PC-3 (cell line): Measurements from ENCODE around the gene HDLBP. TPM values are rescaled to one million over a fixed set of nuclear protein-coding genes. Genes with fewer than 3 reads are reported as not detected.

Experiments
- ATAC-seq: fragments of 200-7000 bp; cut with Tn5 transposase; 2 replicates; pipeline ENCODE4 v1.9.1; 2020; ENCODE audit warnings: mild to moderate bottlenecking, moderate library complexity
- BruUV-seq: library from RNA; stranded (reverse); fragments of 400-500 nt; replicated peaks from 2 replicates; lab custom pipeline; 2021; lab: Mats Ljungman, UMichigan
- CTCF ChIA-PET: fragments of 300-600 bp; sonication (Branson Sonifier 250); formaldehyde crosslinking; loops from one replicate; lab custom pipeline; 2022; ENCODE audit warnings: antibody characterized with exemption; lab: Charles Lee
- POLR2A ChIA-PET: fragments of 300-600 bp; sonication (Branson Sonifier 250); formaldehyde crosslinking; loops from one replicate; lab custom pipeline; 2022; ENCODE audit warnings: antibody characterized with exemption; ENCODE audit not compliant: unreplicated experiment; lab: Charles Lee
- DNase-seq: peaks from one replicate; pipeline ENCODE4 v3.0.0-alpha.2; 2015
- H2AFZ ChIP-seq: fragments of 300-600 bp; sonication (generic); 2 replicates; pipeline ENCODE4 v1.6.0; 2016; ENCODE audit warnings: antibody characterized with exemption, low read length
- H3F3A ChIP-seq: fragments of 300-600 bp; sonication (generic); one replicate; pipeline ENCODE4 v1.6.0; 2017; ENCODE audit warnings: antibody characterized with exemption, low read length, control low read depth, mild to moderate bottlenecking; ENCODE audit not compliant: unreplicated experiment
- H3K27ac ChIP-seq: fragments of 300-600 bp; sonication (generic); 2 replicates; pipeline ENCODE4 v1.5.1; 2016; ENCODE audit warnings: mild to moderate bottlenecking, low read length
- H3K27me3 ChIP-seq: fragments of 300-600 bp; sonication (generic); 2 replicates; pipeline ENCODE4 v1.6.1; 2016; ENCODE audit warnings: low read length, mixed read lengths
- H3K36me3 ChIP-seq: fragments of 300-600 bp; sonication (generic); 2 replicates; pipeline ENCODE4 v1.6.1; 2016; ENCODE audit warnings: low read depth, mixed run types, low read length, mixed read lengths
- H3K4me1 ChIP-seq: fragments of 300-600 bp; sonication (generic); 2 replicates; pipeline ENCODE4 v1.5.1; 2016; ENCODE audit warnings: low read length; ENCODE audit not compliant: insufficient read depth
- H3K4me2 ChIP-seq: fragments of 300-600 bp; sonication (generic); 2 replicates; pipeline ENCODE4 v1.6.0; 2016; ENCODE audit warnings: low read length
- H3K4me3 ChIP-seq: fragments of 300-600 bp; sonication (generic); 2 replicates; pipeline ENCODE4 v1.5.1; 2016; ENCODE audit warnings: mild to moderate bottlenecking, low read length, mixed read lengths
- H3K79me2 ChIP-seq: fragments of 300-600 bp; sonication (generic); 2 replicates; pipeline ENCODE4 v1.6.1; 2017; ENCODE audit warnings: low read length, mixed read lengths
- H3K9ac ChIP-seq: fragments of 300-600 bp; sonication (generic); 2 replicates; pipeline ENCODE4 v1.6.0; 2016; ENCODE audit warnings: mild to moderate bottlenecking, low read length
- H3K9me2 ChIP-seq: fragments of 300-600 bp; sonication (generic); replicated peaks from 2 replicates; pipeline ENCODE4 v1.6.1; 2016; ENCODE audit warnings: mixed run types, low read length, mixed read lengths
- H3K9me3 ChIP-seq: fragments of 300-600 bp; sonication (generic); 2 replicates; pipeline ENCODE4 v1.6.1; 2016; ENCODE audit warnings: low read length, mixed read lengths
- H4K20me1 ChIP-seq: fragments of 300-600 bp; sonication (generic); 2 replicates; pipeline ENCODE4 v1.6.1; 2016; ENCODE audit warnings: low read length, mixed read lengths
- CTCF ChIP-seq: fragments of 300-600 bp; sonication (generic); conservative IDR thresholded peaks from 2 replicates; pipeline ENCODE4 v1.5.1; 2017; ENCODE audit warnings: antibody characterized with exemption, low read depth, mild to moderate bottlenecking, low read length
- EZH2 ChIP-seq: fragments of 300-600 bp; sonication (generic); IDR thresholded peaks from one replicate; pipeline ENCODE4 v1.6.1; 2017; ENCODE audit warnings: antibody characterized with exemption, mild to moderate bottlenecking, low read length; ENCODE audit not compliant: unreplicated experiment
- EZH2phosphoT487 ChIP-seq: fragments of 300-600 bp; sonication (generic); IDR thresholded peaks from 2 replicates; pipeline ENCODE4 v1.6.1; 2018; ENCODE audit warnings: mild to moderate bottlenecking, antibody characterized with exemption, low read length, borderline replicate concordance
- intact Hi-C: fragments of 100-400 bp; cut with micrococcal nuclease; formaldehyde crosslinking; loops from 2 replicates; pipeline ENCODE4 v1.9.0; 2023
- total RNA-seq: library from RNA; depleted of rRNA; stranded (reverse); fragments of >200 nt; gene quantifications from 2 replicates; pipeline ENCODE4 v1.2.3, GENCODE V29; 2014

HDLBP gene
- total RNA-seq, 1 experiment from 2014 or later, result 410 TPM

GRCh38 chr2:241275504-241275903 is 40.0 kb downstream of the HDLBP start:
- H3K4me2 ChIP-seq, result no peak overlapping the region
- intact Hi-C loops, result no loop called here
- H3F3A ChIP-seq, result no peaks in the 10 kb centered on the region
- TF ChIP-seq EZH2phosphoT487, result no peak
- TF ChIP-seq EZH2, result no peak
- no peak for TF ChIP-seq CTCF
- ChIA-PET POLR2A (interaction anchor here (0.7 kb wide), 1 partner anchor 9 kb away, joined by 5 read pairs; no protein-coding TSS in a partner anchor), CTCF (no interaction called here)
- H3K27me3 ChIP-seq, result no peaks in the 10 kb centered on the region
- peaks cover 92% of the 10 kb centered on the region for H3K79me2 ChIP-seq
- H4K20me1 ChIP-seq, result peaks cover 14% of the 10 kb centered on the region
- BruUV-seq, result no TSS peak
- H3K27ac ChIP-seq, result no peak overlapping the region
- H3K9me3 ChIP-seq, result no peaks in the 10 kb centered on the region
- no peaks in the 10 kb centered on the region for H3K36me3 ChIP-seq
- no peaks in the 10 kb centered on the region for H3K9me2 ChIP-seq
- no peak overlapping the region for H2AFZ ChIP-seq
- H3K4me3 ChIP-seq, result no peak overlapping the region
- no peak for ATAC-seq
- H3K9ac ChIP-seq, result no peak overlapping the region
- DNase-seq, result no peak
- peaks cover 12% of the 10 kb centered on the region for H3K4me1 ChIP-seq

GRCh38 chr2:241274127-241274526 is 41.3 kb downstream of the HDLBP start:
- ChIA-PET CTCF (no interaction called here), POLR2A (no interaction called here)
- H3K9me2 ChIP-seq, result no peaks in the 10 kb centered on the region
- no peak overlapping the region for H2AFZ ChIP-seq
- H3K4me3 ChIP-seq, result no peak overlapping the region
- TF ChIP-seq EZH2 (no peak), EZH2phosphoT487 (no peak), CTCF (no peak)
- no peaks in the 10 kb centered on the region for H3K9me3 ChIP-seq
- H3K27ac ChIP-seq, result no peak overlapping the region
- H3K4me1 ChIP-seq, result peaks cover 25% of the 10 kb centered on the region
- DNase-seq (no peak), ATAC-seq (no peak)
- BruUV-seq, result no TSS peak
- peaks cover 94% of the 10 kb centered on the region for H3K79me2 ChIP-seq
- H3K36me3 ChIP-seq, result no peaks in the 10 kb centered on the region
- no peak overlapping the region for H3K9ac ChIP-seq
- intact Hi-C loops, result no loop called here
- H3K27me3 ChIP-seq, result no peaks in the 10 kb centered on the region
- peaks cover 24% of the 10 kb centered on the region for H4K20me1 ChIP-seq
- H3K4me2 ChIP-seq, result no peak overlapping the region
- no peaks in the 10 kb centered on the region for H3F3A ChIP-seq

- Histone ChIP-seq H3K36me3 (peaks cover 4% of the 10 kb centered on the region; the same call in 1 of the 2 replicates), H3K4me2 (peak overlapping the region; percentile 79), H3K27ac (no peak overlapping the region), H3K9me2 (no peaks in the 10 kb centered on the region), H3K9me3 (no peaks in the 10 kb centered on the region), H3K4me3 (peak overlapping the region; percentile 71), H3K9ac (peak overlapping the region; percentile 52), H3K4me1 (peaks cover 25% of the 10 kb centered on the region), H3K27me3 (no peaks in the 10 kb centered on the region), H4K20me1 (peaks cover 31% of the 10 kb centered on the region), H2AFZ (peak overlapping the region; percentile 59), H3K79me2 (peaks cover 94% of the 10 kb centered on the region), H3F3A (no peaks in the 10 kb centered on the region)
- ChIA-PET POLR2A (no interaction called here), CTCF (no interaction called here)
- TSS peak; percentile 83 for BruUV-seq
- intact Hi-C loops, result loop anchor here (2.0 kb wide), 1 partner anchor 41 kb away; the partner anchor contains the start of genes HDLBP and SEPTIN2
- ATAC-seq (no peak; the same call in 1 of the 2 replicates), DNase-seq (no peak)
- no peak for TF ChIP-seq EZH2
- no peak for TF ChIP-seq CTCF
- no peak for TF ChIP-seq EZH2phosphoT487
Observed at GRCh38 chr2:241273210-241274020, 42.1 kb downstream of the HDLBP start.
